22Rv1 (cell line): ENCODE results near the gene ANGPTL2.

Experiments
- ZFX ChIP-seq: fragments of 450-650 bp; IDR thresholded peaks from 2 replicates; pipeline ENCODE4 v1.6.1; 2017; ENCODE audit warnings: antibody characterized with exemption, borderline replicate concordance
- TF ChIP-seq, protein P1 (sequence below): fragments of 450-650 bp; IDR thresholded peaks from 2 replicates; pipeline ENCODE4 v1.5.1; 2017; ENCODE audit warnings: mild to moderate bottlenecking

DNA sequence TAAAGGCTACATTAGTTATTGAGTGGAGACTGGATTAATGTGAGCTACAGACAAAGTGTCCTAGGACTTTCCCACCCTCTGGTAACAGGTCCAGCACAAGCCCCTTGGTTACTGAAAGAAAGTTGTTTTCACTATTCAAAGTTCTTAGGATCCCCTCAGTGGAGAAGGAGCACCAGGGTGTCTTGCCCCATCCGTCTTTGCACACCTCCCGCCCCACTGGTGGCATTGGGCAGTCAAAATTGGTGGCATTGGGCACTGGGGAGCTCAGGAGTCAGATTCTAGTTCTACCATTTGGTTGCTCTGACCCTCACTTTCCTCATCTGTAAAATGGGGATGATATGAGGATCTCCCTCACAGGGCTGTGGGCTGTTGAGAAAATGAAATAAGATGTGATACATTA lies 2.4 kb upstream of the ANGPTL2 start:
- TF ChIP-seq, protein P1, sequence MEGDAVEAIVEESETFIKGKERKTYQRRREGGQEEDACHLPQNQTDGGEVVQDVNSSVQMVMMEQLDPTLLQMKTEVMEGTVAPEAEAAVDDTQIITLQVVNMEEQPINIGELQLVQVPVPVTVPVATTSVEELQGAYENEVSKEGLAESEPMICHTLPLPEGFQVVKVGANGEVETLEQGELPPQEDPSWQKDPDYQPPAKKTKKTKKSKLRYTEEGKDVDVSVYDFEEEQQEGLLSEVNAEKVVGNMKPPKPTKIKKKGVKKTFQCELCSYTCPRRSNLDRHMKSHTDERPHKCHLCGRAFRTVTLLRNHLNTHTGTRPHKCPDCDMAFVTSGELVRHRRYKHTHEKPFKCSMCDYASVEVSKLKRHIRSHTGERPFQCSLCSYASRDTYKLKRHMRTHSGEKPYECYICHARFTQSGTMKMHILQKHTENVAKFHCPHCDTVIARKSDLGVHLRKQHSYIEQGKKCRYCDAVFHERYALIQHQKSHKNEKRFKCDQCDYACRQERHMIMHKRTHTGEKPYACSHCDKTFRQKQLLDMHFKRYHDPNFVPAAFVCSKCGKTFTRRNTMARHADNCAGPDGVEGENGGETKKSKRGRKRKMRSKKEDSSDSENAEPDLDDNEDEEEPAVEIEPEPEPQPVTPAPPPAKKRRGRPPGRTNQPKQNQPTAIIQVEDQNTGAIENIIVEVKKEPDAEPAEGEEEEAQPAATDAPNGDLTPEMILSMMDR: no peak
- TF ChIP-seq ZFX: no peak
